Measurements from ENCODE around the gene AKAP5. TPM values are rescaled to one million over a fixed set of nuclear protein-coding genes. Genes with fewer than 3 reads are reported as not detected.

The AKAP5 gene
- total RNA-seq, 4 donors from 2014 or later = 0.04 to 0.87 (median 0.42) TPM

- intact Hi-C loops (cut with DNase I; ENCODE audit: low total_unique reads) (loop anchor here (5.0 kb wide), 2 partner anchors 43 to 203 kb away; no protein-coding TSS in a partner anchor), in situ Hi-C loops (cut with MboI; ENCODE audit: low sequenced_read_pairs in 4 of 4) (loop anchor here in 2 of 4 donors (10.0 to 25.0 kb wide), 2 partner anchors 200 to 203 kb away; no protein-coding TSS in a partner anchor)
- Histone ChIP-seq H3K27me3 (no peaks in the 10 kb centered on the region), H3K4me1 (peaks cover 3 to 4% of the 10 kb centered on the region in 2 donors), H3K27ac (no peak overlapping the region), H3K9me3 (no peaks in the 10 kb centered on the region), H3K4me3 (no peak overlapping the region), H3K36me3 (peaks cover 0 to 64% of the 10 kb centered on the region in 2 donors)
- TF ChIP-seq CTCF (IDR thresholded peaks at IDR 0.05 in 4 of 5, conservative IDR thresholded peaks at IDR 0.05 in 1 of 5) = no peak
- no peak for TF ChIP-seq POLR2A (IDR thresholded peaks at IDR 0.05)
- DNase-seq (no peak), ATAC-seq (no peak)
Observed at GRCh38 chr14:64434528-64434927, 30.8 kb upstream of the AKAP5 start.

GRCh38 chr14:64438181-64438841, 27.0 kb upstream of the AKAP5 start:
- peaks cover 0 to 77% of the 10 kb centered on the region in 2 donors for H3K36me3 ChIP-seq
- ATAC-seq (no peak), DNase-seq (no peak)
- TF ChIP-seq CTCF (IDR thresholded peaks at IDR 0.05 in 4 of 5, conservative IDR thresholded peaks at IDR 0.05 in 1 of 5) (no peak), POLR2A (IDR thresholded peaks at IDR 0.05) (no peak)
- H3K27me3 ChIP-seq = no peaks in the 10 kb centered on the region
- no peaks in the 10 kb centered on the region for H3K4me1 ChIP-seq
- no peak overlapping the region for H3K27ac ChIP-seq
- intact Hi-C loops (cut with DNase I; ENCODE audit: low total_unique reads) (no loop called here), in situ Hi-C loops (cut with MboI; ENCODE audit: low sequenced_read_pairs in 4 of 4) (loop anchor here in 2 of 4 donors (10.0 to 25.0 kb wide), 2 partner anchors 196 to 199 kb away; no protein-coding TSS in a partner anchor)
- H3K4me3 ChIP-seq = no peak overlapping the region
- no peaks in the 10 kb centered on the region for H3K9me3 ChIP-seq

GRCh38 chr14:64439141-64439540, 26.2 kb upstream of the AKAP5 start:
- DNase-seq = no peak
- TF ChIP-seq CTCF (IDR thresholded peaks at IDR 0.05 in 4 of 5, conservative IDR thresholded peaks at IDR 0.05 in 1 of 5) = no peak
- no peak for TF ChIP-seq POLR2A (IDR thresholded peaks at IDR 0.05)
- H3K4me1 ChIP-seq = no peaks in the 10 kb centered on the region
- H3K27me3 ChIP-seq = no peaks in the 10 kb centered on the region
- H3K9me3 ChIP-seq = no peaks in the 10 kb centered on the region
- H3K4me3 ChIP-seq = no peak overlapping the region
- no peak overlapping the region for H3K27ac ChIP-seq
- H3K36me3 ChIP-seq = peaks cover 0 to 83% of the 10 kb centered on the region in 2 donors
- in situ Hi-C loops (cut with MboI; ENCODE audit: low sequenced_read_pairs in 4 of 4) = loop anchor here in 2 of 4 donors (10.0 to 25.0 kb wide), 2 partner anchors 196 to 198 kb away; no protein-coding TSS in a partner anchor
- intact Hi-C loops (cut with DNase I; ENCODE audit: low total_unique reads) = no loop called here
- ATAC-seq = no peak

GRCh38 chr14:64440494-64440893, 24.8 kb upstream of the AKAP5 start:
- no peak overlapping the region for H3K4me3 ChIP-seq
- no peaks in the 10 kb centered on the region for H3K27me3 ChIP-seq
- no peak for DNase-seq
- TF ChIP-seq CTCF (IDR thresholded peaks at IDR 0.05 in 4 of 5, conservative IDR thresholded peaks at IDR 0.05 in 1 of 5) = no peak
- no peak for TF ChIP-seq POLR2A (IDR thresholded peaks at IDR 0.05)
- intact Hi-C loops (cut with DNase I; ENCODE audit: low total_unique reads) = no loop called here
- peaks cover 0 to 81% of the 10 kb centered on the region in 2 donors for H3K36me3 ChIP-seq
- no peak overlapping the region for H3K27ac ChIP-seq
- in situ Hi-C loops (cut with MboI; ENCODE audit: low sequenced_read_pairs in 4 of 4) = loop anchor here in 1 of 4 donors (25.0 kb wide), 1 partner anchor 197 kb away; no protein-coding TSS in a partner anchor
- no peaks in the 10 kb centered on the region for H3K4me1 ChIP-seq
- no peak for ATAC-seq
- H3K9me3 ChIP-seq = no peaks in the 10 kb centered on the region
